K562 (cell line): ENCODE results near the gene ZNF598. TPM values are rescaled to one million over a fixed set of nuclear protein-coding genes. Genes with fewer than 3 reads are reported as not detected.
A peak's percentile ranks its signal among the peaks of the same experiment; 100 is the strongest.

Experiments used
- ARID2 ChIP-seq: fragments of 450-650 bp; IDR thresholded peaks from 2 replicates; pipeline ENCODE4 v1.6.1; 2017; ENCODE audit warnings: antibody characterized with exemption, mild to moderate bottlenecking
- ASH1L ChIP-seq: fragments of 450-650 bp; IDR thresholded peaks from 2 replicates; pipeline ENCODE4 v1.6.1; 2018; ENCODE audit warnings: borderline replicate concordance, mild to moderate bottlenecking, low read depth; ENCODE audit not compliant: partially characterized antibody
- CC2D1A ChIP-seq: fragments of 450-650 bp; IDR thresholded peaks from 2 replicates; pipeline ENCODE4 v1.6.1; 2017; ENCODE audit warnings: mild to moderate bottlenecking
- CREB3L1 ChIP-seq: fragments of 450-650 bp; IDR thresholded peaks from 2 replicates; pipeline ENCODE4 v1.6.1; 2014; ENCODE audit warnings: low read depth, mild to moderate bottlenecking, moderate library complexity, borderline replicate concordance
- DMBX1 ChIP-seq: fragments of 250-450 bp; sonication (Bioruptor Pico); IDR thresholded peaks from 2 replicates; pipeline ENCODE4 v1.8.0; 2022; ENCODE audit warnings: inconsistent platforms, mild to moderate bottlenecking, moderate library complexity, borderline replicate concordance
- HMBOX1 ChIP-seq: sonication (generic); IDR thresholded peaks from 2 replicates; pipeline ENCODE4 v1.6.1; 2016
- KLF1 ChIP-seq: fragments of 450-650 bp; IDR thresholded peaks from 2 replicates; pipeline ENCODE4 v1.6.1; 2016; ENCODE audit warnings: missing genetic modification characterization, missing compliant biosample characterization
- MEF2A ChIP-seq: IDR thresholded peaks from 2 replicates; pipeline ENCODE4 v1.6.1; 2011; ENCODE audit warnings: low read depth, mild to moderate bottlenecking, low read length, moderate library complexity; ENCODE audit not compliant: control insufficient read depth
- NCOA2 ChIP-seq, 2 experiments: fragments of 450-650 bp; IDR thresholded peaks; 2 replicates each; pipeline ENCODE4 v1.6.1; 2018; ENCODE audit warnings: mild to moderate bottlenecking in 2 of 2, moderate library complexity in 1 of 2; ENCODE audit not compliant: partially characterized antibody in 2 of 2
- PCBP1 ChIP-seq: fragments of 200-400 bp; formaldehyde crosslinking; IDR thresholded peaks from 2 replicates; pipeline ENCODE4 v1.6.1; 2018; ENCODE audit warnings: mild to moderate bottlenecking, low read depth, low read length; ENCODE audit not compliant: poor library complexity, severe bottlenecking
- PPARD ChIP-seq: fragments of 250-450 bp; sonication (Bioruptor Pico); IDR thresholded peaks from 2 replicates; pipeline ENCODE4 v1.8.0; 2022; ENCODE audit warnings: inconsistent platforms, mild to moderate bottlenecking, moderate library complexity
- RAD51 ChIP-seq: fragments of 450-650 bp; IDR thresholded peaks from 2 replicates; pipeline ENCODE4 v1.7.1; 2016; ENCODE audit warnings: low read depth, mild to moderate bottlenecking, borderline replicate concordance
- RB1 ChIP-seq: fragments of 450-650 bp; IDR thresholded peaks from 2 replicates; pipeline ENCODE4 v1.6.1; 2017; ENCODE audit warnings: low read depth, mild to moderate bottlenecking
- RBM15 ChIP-seq: fragments of 200-400 bp; formaldehyde crosslinking; IDR thresholded peaks from 2 replicates; pipeline ENCODE4 v1.6.1; 2018; ENCODE audit warnings: mild to moderate bottlenecking, low read length, moderate library complexity; ENCODE audit not compliant: insufficient read depth
- RHOXF2B ChIP-seq: fragments of 250-450 bp; sonication (Bioruptor Pico); conservative IDR thresholded peaks from 2 replicates; pipeline ENCODE4 v1.5.1; 2021
- SAFB2 ChIP-seq: fragments of 200-400 bp; formaldehyde crosslinking; IDR thresholded peaks from 2 replicates; pipeline ENCODE4 v1.6.1; 2018; ENCODE audit warnings: borderline replicate concordance, low read length, low read depth, moderate library complexity; ENCODE audit not compliant: severe bottlenecking
- WHSC1 ChIP-seq: IDR thresholded peaks from one replicate; pipeline ENCODE4 v1.6.1; 2012; ENCODE audit warnings: low read length, control low read depth, inconsistent platforms
- ZKSCAN3 ChIP-seq: fragments of 250-450 bp; sonication (Bioruptor Pico); IDR thresholded peaks from 2 replicates; pipeline ENCODE4 v1.4.0; 2020
- ZNF140 ChIP-seq: fragments of 250-450 bp; sonication (Bioruptor Pico); IDR thresholded peaks from 2 replicates; pipeline ENCODE4 v1.8.0; 2021; ENCODE audit warnings: moderate library complexity, mild to moderate bottlenecking, inconsistent platforms
- ZNF24 ChIP-seq: fragments of 450-650 bp; IDR thresholded peaks from 2 replicates; pipeline ENCODE4 v1.6.1; 2016
- polyA plus RNA-seq, 8 experiments: library from polyadenylated mRNA; depleted of rRNA in 4 of 8; stranded (reverse) in 5 of 8; unstranded in 3 of 8; fragments of >200 nt; fragmentation: Nextera tagmentation in 2 of 8; fragmentation: Illumina TruSeq in 1 of 8; extraction: Ambion mirVana in 2 of 8; extraction: Trizol in 1 of 8; gene quantifications; 2 replicates each; pipeline versions ENCODE4 v1.2.1 to v1.2.3, GENCODE V29; 2011 to 2014; ENCODE audit warnings: inconsistent platforms in 1 of 8, missing spikeins in 1 of 8
- total RNA-seq, 7 experiments: library from RNA; depleted of rRNA in 6 of 7; stranded (reverse); fragments of >200 nt in 6 of 7; fragmentation: Illumina TruSeq in 2 of 7; extraction: Trizol in 2 of 7; gene quantifications; 2 replicates each; pipeline versions ENCODE4 v1.2.1 to v1.2.3, GENCODE V29; 2011 to 2021; ENCODE audit warnings: low replicate concordance in 1 of 7
- TF ChIP-seq, protein P1 (sequence below): fragments of 450-650 bp; conservative IDR thresholded peaks from 2 replicates; pipeline ENCODE4 v1.6.1; 2016; ENCODE audit warnings: missing genetic modification characterization, low read depth, mild to moderate bottlenecking, control low read depth, missing compliant biosample characterization
- TF ChIP-seq, protein P2 (sequence below), 2 experiments: fragments of 450-650 bp; conservative IDR thresholded peaks; 2 replicates each; pipeline ENCODE4 v1.6.1; 2017; ENCODE audit warnings: mild to moderate bottlenecking in 2 of 2, moderate library complexity in 2 of 2
- TF ChIP-seq, protein P3 (sequence below): fragments of 450-650 bp; IDR thresholded peaks from 2 replicates; pipeline ENCODE4 v1.6.1; 2016; ENCODE audit warnings: low read depth, mild to moderate bottlenecking, moderate library complexity

Gene ZNF598
- total and polyA plus RNA-seq, 9 of the 15 experiments (the other 6 are each of a cell fraction or from before 2014, with no cell fraction given) = 0.11 to 115 (median 29.6) TPM

- TF ChIP-seq RB1 (peak; percentile 98), ZKSCAN3 (CRISPR knock-in tag) (no peak), HMBOX1 (no peak), ZNF140 (CRISPR knock-in tag) (no peak), RBM15 (no peak), CC2D1A (no peak), DMBX1 (CRISPR knock-in tag) (no peak), PPARD (no peak), KLF1 (no peak), WHSC1 (no peak), ASH1L (no peak), ZNF24 (no peak), NCOA2 (IDR thresholded peaks at IDR 0.05; ENCODE audit: partially characterized antibody in 2 of 2) (no peak), CREB3L1 (peak; percentile 87), RHOXF2B (no peak), SAFB2 (no peak), MEF2A (no peak), PCBP1 (no peak), ARID2 (no peak), RAD51 (no peak)
- TF ChIP-seq, protein P1, sequence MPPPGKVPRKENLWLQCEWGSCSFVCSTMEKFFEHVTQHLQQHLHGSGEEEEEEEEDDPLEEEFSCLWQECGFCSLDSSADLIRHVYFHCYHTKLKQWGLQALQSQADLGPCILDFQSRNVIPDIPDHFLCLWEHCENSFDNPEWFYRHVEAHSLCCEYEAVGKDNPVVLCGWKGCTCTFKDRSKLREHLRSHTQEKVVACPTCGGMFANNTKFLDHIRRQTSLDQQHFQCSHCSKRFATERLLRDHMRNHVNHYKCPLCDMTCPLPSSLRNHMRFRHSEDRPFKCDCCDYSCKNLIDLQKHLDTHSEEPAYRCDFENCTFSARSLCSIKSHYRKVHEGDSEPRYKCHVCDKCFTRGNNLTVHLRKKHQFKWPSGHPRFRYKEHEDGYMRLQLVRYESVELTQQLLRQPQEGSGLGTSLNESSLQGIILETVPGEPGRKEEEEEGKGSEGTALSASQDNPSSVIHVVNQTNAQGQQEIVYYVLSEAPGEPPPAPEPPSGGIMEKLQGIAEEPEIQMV = no peak
- TF ChIP-seq, protein P2, sequence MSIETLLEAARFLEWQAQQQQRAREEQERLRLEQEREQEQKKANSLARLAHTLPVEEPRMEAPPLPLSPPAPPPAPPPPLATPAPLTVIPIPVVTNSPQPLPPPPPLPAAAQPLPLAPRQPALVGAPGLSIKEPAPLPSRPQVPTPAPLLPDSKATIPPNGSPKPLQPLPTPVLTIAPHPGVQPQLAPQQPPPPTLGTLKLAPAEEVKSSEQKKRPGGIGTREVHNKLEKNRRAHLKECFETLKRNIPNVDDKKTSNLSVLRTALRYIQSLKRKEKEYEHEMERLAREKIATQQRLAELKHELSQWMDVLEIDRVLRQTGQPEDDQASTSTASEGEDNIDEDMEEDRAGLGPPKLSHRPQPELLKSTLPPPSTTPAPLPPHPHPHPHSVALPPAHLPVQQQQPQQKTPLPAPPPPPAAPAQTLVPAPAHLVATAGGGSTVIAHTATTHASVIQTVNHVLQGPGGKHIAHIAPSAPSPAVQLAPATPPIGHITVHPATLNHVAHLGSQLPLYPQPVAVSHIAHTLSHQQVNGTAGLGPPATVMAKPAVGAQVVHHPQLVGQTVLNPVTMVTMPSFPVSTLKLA (conservative IDR thresholded peaks at IDR 0.05) = peak in 1 of 2 experiments; percentile 82; a peak in 2 of 4 replicates
- TF ChIP-seq, protein P3, sequence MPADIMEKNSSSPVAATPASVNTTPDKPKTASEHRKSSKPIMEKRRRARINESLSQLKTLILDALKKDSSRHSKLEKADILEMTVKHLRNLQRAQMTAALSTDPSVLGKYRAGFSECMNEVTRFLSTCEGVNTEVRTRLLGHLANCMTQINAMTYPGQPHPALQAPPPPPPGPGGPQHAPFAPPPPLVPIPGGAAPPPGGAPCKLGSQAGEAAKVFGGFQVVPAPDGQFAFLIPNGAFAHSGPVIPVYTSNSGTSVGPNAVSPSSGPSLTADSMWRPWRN = no peak
Observed at GRCh38 chr16:1959269-1960039, 50.2 kb downstream of the ZNF598 start, which contains the start of gene NDUFB10 (continued).
